ENCODE measurements around the gene TGFB2. TPM values are rescaled to one million over a fixed set of nuclear protein-coding genes. Genes with fewer than 3 reads are reported as not detected.

The TGFB2 gene
- total RNA-seq, 2 experiments from 2014 or later, result not detected

DNA sequence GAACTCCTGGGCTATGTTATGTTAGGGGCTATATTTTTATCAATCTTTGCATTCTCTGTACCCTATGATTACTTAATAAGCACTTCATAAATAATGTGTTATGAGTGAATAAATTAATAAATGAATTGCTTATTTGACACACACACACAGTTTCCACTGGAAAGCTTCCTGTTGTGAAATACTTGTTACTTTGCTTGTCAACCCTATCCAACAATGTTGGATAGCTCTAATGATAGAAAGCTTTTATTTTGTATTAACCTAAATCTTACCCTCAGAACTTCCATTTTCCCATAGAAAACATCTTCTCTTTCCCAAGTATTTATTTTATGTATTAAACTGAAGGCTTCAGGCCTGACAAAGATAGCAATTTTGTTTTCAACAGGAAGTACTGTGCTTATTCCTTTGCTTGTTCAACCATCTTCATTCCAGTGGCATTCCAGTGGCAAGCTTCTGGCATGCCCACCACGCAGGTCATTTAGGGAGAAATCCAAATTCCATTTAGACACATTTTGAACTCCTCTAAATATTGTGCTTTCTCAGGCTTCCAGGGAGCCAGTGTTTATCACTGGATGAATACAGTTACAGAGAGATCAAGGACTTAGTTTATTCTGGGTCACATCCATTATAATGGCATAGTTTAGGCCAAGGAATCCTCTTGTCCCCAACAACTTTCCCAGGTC is 134.4 kb downstream of the TGFB2 start:
- Mint-ChIP-seq H3K4me3 (no peak overlapping the region), H3K27me3 (no peaks in the 10 kb centered on the region), H3K27ac (no peak overlapping the region), H3K36me3 (ENCODE audit: low read depth) (no peaks in the 10 kb centered on the region), H3K9me3 (no peaks in the 10 kb centered on the region), H3K4me1 (no peaks in the 10 kb centered on the region)
- POLR2A ChIA-PET, result no interaction called here
- no peak for DNase-seq
- CTCF ChIA-PET, result no interaction called here

DNA sequence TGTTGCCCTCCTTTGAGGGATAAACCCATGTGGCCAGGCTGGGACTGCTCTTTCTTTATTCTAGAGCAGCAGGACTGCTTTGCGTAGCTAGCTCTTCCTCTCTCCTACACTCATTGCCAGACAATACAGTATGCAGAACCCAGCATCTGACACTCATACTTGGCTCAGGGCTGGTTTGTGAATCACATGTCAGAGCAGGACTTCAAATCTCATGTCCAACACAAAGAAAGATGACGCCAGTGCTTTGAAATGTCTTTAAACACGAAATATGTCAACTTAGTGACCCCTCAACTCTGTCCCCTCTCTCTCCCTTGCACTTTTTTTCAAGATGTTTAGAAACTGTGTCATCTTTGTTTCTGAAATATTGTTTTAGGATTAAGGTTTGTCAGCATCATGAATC is 135.0 kb downstream of the TGFB2 start:
- no peak overlapping the region for H3K4me3 Mint-ChIP-seq
- DNase-seq, result no peak
- no peaks in the 10 kb centered on the region for H3K27me3 Mint-ChIP-seq
- POLR2A ChIA-PET, result no interaction called here
- no peaks in the 10 kb centered on the region for H3K4me1 Mint-ChIP-seq
- H3K36me3 Mint-ChIP-seq (ENCODE audit: low read depth), result no peaks in the 10 kb centered on the region
- no peak overlapping the region for H3K27ac Mint-ChIP-seq
- H3K9me3 Mint-ChIP-seq, result no peaks in the 10 kb centered on the region
- CTCF ChIA-PET, result no interaction called here

DNA sequence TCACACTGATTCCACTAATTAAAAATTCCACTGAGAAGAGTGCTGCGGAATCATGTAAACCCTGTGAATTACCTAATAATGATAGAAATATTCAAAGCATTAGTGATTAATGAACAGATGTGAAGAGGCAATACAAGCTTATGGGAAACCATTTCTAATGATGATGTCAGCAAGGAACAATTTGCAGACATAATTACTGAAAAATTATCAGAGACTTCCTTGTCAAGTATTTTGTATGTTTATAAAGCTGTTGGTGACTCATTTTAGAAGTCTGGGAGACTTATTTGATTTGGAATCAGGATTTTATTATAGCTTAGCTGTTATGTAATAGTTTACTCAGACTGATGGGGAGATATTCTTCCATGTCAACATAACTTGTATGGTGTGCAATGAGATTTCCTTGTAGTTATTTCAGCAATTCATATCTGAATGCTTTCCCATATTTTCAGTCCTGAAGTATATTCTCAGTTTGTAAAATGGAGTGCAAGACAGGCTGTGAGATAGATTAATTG is 135.5 kb downstream of the TGFB2 start:
- H3K36me3 Mint-ChIP-seq (ENCODE audit: low read depth), result no peaks in the 10 kb centered on the region
- H3K27ac Mint-ChIP-seq, result no peak overlapping the region
- POLR2A ChIA-PET, result no interaction called here
- H3K4me3 Mint-ChIP-seq, result no peak overlapping the region
- H3K4me1 Mint-ChIP-seq, result no peaks in the 10 kb centered on the region
- H3K9me3 Mint-ChIP-seq, result no peaks in the 10 kb centered on the region
- H3K27me3 Mint-ChIP-seq, result no peaks in the 10 kb centered on the region
- DNase-seq, result no peak
- CTCF ChIA-PET, result no interaction called here

DNA sequence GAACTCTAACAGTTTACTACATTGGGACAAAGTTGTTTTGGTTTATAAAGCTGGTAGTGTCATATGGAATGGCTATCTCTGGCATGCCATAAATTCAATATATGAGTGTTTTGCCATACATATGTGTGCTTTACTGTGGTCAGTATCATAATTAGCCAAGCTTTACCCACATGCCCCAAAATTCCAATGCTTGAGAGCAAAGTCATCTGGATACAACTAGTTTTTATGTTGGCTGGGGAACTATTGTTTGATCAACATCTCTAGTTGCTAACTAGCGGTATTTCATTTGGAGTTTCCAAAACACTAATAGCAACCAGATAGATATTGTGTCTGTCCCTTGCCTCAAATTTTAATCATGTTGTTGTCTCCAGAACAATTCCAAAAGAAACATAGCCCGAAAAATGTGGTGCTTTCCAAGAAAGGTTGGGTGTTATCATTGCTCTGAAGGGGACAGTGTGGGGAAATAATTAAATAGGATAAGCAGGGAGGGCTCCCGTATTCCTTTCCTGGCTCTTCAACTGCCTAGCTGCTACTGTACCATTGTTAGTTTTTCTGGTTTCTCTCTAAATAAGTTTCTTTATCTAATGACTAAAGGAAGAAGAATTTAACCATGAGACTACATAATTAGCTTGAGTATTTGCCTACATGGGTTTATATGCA is 136.1 kb downstream of the TGFB2 start:
- no peak for DNase-seq
- Mint-ChIP-seq H3K27me3 (no peaks in the 10 kb centered on the region), H3K36me3 (ENCODE audit: low read depth) (no peaks in the 10 kb centered on the region), H3K9me3 (no peaks in the 10 kb centered on the region), H3K4me1 (no peaks in the 10 kb centered on the region), H3K27ac (no peak overlapping the region), H3K4me3 (no peak overlapping the region)
- ChIA-PET CTCF (no interaction called here), POLR2A (no interaction called here)

DNA sequence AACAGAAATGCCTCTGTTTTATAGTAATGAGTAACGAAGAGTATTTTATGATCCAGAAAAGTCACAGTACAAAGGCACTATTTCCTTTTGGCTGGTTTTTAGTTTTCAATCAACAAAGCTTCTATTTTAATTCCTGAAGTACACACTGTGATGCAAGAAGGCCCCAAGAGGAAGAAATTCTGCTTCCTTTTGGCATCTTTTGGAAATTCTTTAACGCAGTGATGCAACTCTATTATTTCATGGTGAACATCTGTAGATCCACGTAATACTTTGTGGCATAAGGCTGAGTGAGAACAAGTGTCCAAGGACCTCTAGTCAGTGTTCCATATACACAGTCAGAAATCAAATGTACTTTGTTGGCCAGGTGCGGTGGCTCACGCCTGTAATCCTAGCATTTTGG is 137.5 kb downstream of the TGFB2 start:
- CTCF ChIA-PET, result no interaction called here
- H3K9me3 Mint-ChIP-seq, result no peaks in the 10 kb centered on the region

DNA sequence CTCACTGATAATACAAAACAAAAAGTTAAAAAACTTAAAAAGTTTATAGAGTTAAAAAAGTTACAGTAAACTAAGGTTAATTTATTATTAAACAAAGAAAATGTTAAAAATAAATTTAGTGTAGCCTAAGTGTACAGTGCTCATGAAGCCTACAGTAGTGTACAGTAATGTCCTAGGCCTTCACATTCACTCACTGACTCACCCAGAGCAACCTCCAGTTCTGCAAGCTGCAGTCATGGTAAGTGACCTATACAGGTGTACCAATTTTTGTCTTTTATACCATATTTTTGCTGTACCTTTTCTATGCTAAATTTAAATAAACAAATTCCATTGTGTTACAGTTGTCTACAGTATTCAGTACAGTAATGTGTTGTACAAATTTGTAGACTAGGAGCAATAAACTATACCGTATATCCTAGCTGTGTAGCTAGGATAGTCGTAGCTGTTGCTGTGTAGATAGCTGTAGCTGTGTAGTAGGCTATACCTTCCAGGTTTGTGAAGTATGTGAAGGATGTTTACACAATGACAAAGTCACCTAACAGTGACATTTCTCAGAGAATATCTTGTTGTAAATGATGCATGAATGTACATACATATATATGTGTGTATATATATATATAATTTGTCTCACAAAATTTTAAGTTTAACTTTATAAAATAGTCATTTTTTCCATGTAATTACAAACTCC is 140.2 kb downstream of the TGFB2 start:
- Mint-ChIP-seq H3K4me1 (no peaks in the 10 kb centered on the region), H3K4me3 (no peak overlapping the region), H3K27me3 (peaks cover 1% of the 10 kb centered on the region), H3K27ac (no peak overlapping the region), H3K36me3 (ENCODE audit: low read depth) (no peaks in the 10 kb centered on the region), H3K9me3 (no peaks in the 10 kb centered on the region)
- ChIA-PET POLR2A (no interaction called here), CTCF (no interaction called here)
- DNase-seq, result no peak

More for the DNA sequence above, 137.5 kb downstream of the TGFB2 start:
- POLR2A ChIA-PET, result no interaction called here
- H3K4me1 Mint-ChIP-seq, result no peaks in the 10 kb centered on the region
- DNase-seq, result no peak
- no peak overlapping the region for H3K4me3 Mint-ChIP-seq
- peaks cover 1% of the 10 kb centered on the region for H3K27me3 Mint-ChIP-seq
- H3K36me3 Mint-ChIP-seq (ENCODE audit: low read depth), result no peaks in the 10 kb centered on the region
- no peak overlapping the region for H3K27ac Mint-ChIP-seq

DNA sequence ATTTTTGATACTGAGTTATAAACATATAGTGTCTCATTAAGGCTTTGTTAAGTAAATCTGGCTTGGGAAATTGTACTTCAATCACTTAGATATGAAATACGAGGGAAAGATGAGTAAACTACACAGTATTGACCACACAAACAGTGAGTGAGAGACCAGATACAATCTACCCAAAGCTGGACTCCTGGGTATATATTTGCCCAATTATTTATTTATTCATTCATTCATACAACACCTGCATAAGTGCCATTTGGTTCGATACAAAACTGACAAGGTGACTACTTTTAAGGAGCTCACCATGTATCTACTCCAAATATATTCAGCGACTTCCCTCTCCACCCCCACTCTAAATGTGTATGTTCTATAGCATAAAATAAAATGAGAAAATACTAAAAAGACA is 143.4 kb downstream of the TGFB2 start:
- CTCF ChIA-PET, result no interaction called here
- Mint-ChIP-seq H3K27me3 (peaks cover 1% of the 10 kb centered on the region), H3K36me3 (ENCODE audit: low read depth) (no peaks in the 10 kb centered on the region), H3K4me3 (no peak overlapping the region), H3K4me1 (no peaks in the 10 kb centered on the region), H3K9me3 (no peaks in the 10 kb centered on the region), H3K27ac (no peak overlapping the region)
- no peak for DNase-seq
- POLR2A ChIA-PET, result no interaction called here

DNA sequence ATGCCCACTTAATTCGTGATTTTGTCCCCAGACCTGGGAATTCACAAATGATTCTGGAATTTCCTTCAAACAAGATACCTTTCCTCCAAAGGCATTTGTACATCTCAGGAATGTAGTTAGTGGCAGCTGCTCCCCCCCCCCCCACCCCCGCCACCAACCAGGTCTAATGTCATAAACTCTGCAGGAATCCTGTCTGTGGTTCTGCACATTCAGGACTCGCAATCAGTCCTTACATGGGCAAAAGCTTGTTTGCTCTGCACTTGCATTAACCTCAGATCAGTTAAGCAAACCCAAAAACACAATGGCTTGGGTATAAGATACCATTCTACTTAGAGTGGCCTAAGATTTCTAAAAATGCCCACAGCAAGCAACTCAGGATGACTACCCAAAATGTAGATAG is 143.8 kb downstream of the TGFB2 start:
- Mint-ChIP-seq H3K36me3 (ENCODE audit: low read depth) (no peaks in the 10 kb centered on the region), H3K9me3 (no peaks in the 10 kb centered on the region), H3K27me3 (peaks cover 1% of the 10 kb centered on the region), H3K4me3 (no peak overlapping the region), H3K4me1 (no peaks in the 10 kb centered on the region), H3K27ac (no peak overlapping the region)
- CTCF ChIA-PET, result no interaction called here
- no peak for DNase-seq
- POLR2A ChIA-PET, result no interaction called here

DNA sequence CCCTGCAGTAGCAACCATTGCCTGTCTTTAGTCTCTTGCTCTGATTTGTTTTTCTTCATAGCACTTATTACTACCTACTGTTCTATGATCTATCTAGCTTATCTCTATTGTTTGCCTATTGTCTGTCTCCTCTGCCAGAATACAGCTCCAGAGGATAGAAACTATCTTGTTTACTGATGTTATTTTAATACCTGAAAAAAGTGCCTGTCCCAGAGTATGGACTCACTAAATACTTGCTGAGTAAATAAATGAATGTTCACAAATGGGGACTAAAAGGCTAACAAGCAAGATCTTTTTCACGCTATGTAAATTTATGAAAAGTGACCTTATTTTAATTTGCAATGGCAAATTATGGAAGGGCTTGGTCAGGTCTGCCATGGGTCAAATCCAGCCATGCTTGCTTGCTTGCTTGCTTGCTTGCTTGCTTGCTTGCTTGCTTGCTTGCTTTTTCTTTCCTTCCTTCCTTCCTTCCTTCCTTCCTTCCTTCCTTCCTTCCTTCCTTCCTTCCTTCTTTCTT is 145.3 kb downstream of the TGFB2 start:
- no peak overlapping the region for H3K27ac Mint-ChIP-seq
- ChIA-PET CTCF (no interaction called here), POLR2A (no interaction called here)
- peaks cover 1% of the 10 kb centered on the region for H3K27me3 Mint-ChIP-seq
- no peaks in the 10 kb centered on the region for H3K36me3 Mint-ChIP-seq (ENCODE audit: low read depth)
- no peaks in the 10 kb centered on the region for H3K9me3 Mint-ChIP-seq
- no peak for DNase-seq
- H3K4me3 Mint-ChIP-seq, result no peak overlapping the region
- no peaks in the 10 kb centered on the region for H3K4me1 Mint-ChIP-seq

DNA sequence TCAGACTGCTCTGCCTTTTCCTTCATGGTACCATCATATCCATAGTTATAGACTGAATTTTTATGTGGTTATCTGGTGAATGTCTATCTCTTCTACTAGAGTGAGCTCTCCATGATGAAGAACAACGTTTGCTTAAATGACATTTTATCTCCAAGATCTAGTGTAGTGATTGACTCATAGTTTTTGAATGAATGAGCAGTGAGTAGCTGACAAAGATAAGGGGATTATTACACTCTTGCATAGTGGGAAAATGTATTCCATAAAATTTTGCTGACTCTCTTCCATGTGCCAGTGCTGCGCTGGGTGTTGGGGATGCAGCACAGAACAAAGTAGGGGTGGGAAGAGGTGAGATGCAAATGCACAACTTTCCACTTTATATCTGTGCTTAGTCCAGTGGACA is 147.7 kb downstream of the TGFB2 start:
- no peak for DNase-seq
- Mint-ChIP-seq H3K9me3 (no peaks in the 10 kb centered on the region), H3K4me1 (no peaks in the 10 kb centered on the region), H3K36me3 (ENCODE audit: low read depth) (no peaks in the 10 kb centered on the region), H3K27me3 (no peaks in the 10 kb centered on the region), H3K4me3 (no peak overlapping the region), H3K27ac (no peak overlapping the region)
- ChIA-PET CTCF (no interaction called here), POLR2A (no interaction called here)

DNA sequence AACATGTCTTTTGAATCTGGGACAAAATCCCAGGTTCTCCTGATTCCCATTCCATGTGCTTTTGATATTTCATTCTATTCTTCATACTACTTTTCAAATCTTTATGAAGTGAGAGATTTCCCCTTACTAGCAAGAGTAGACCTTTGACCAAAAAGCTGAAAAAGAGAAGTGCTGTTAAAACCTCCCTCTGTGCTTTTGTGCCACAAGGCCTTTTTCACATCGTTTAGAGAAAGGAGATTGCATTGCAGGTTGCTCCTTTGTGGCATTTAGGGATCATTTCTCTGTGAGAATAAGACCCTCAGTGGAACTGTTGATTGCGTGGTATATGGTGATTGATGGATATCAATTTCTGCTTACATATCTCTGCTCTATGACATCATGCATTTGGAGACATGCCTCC is 148.8 kb downstream of the TGFB2 start:
- ChIA-PET POLR2A (no interaction called here), CTCF (no interaction called here)
- DNase-seq, result no peak
- no peaks in the 10 kb centered on the region for H3K36me3 Mint-ChIP-seq (ENCODE audit: low read depth)
- peaks cover 2% of the 10 kb centered on the region for H3K27me3 Mint-ChIP-seq
- no peaks in the 10 kb centered on the region for H3K4me1 Mint-ChIP-seq
- no peak overlapping the region for H3K4me3 Mint-ChIP-seq
- no peaks in the 10 kb centered on the region for H3K9me3 Mint-ChIP-seq
- H3K27ac Mint-ChIP-seq, result no peak overlapping the region

Data from activated CD4-positive, alpha-beta memory T cell treated with anti-CD3 and anti-CD28 coated beads, Interleukin-2, amount 10 ng/mL, durations not matched to agents 7 days and 5 days (primary cell).